GM19238 (cell line): ENCODE data around the gene AMZ1.

Experiments
- DNase-seq: peaks from one replicate; pipeline ENCODE4 v3.0.0; 2011; ENCODE audit warnings: low spot score; ENCODE audit not compliant: insufficient read length

Gene AMZ1

GRCh38 chr7:2651336-2651735, 36.7 kb upstream of the AMZ1 start:
- no peak for DNase-seq

- no peak for DNase-seq
Measured at GRCh38 chr7:2651847-2652735, 35.9 kb upstream of the AMZ1 start.

GRCh38 chr7:2652736-2653060, 35.3 kb upstream of the AMZ1 start:
- DNase-seq, result no peak

GRCh38 chr7:2654059-2654458, 33.9 kb upstream of the AMZ1 start:
- no peak for DNase-seq

- DNase-seq, result no peak
Measured at GRCh38 chr7:2655870-2656614, 32.0 kb upstream of the AMZ1 start.

GRCh38 chr7:2657208-2657607, 30.8 kb upstream of the AMZ1 start:
- DNase-seq, result no peak

GRCh38 chr7:2657920-2658671, 29.9 kb upstream of the AMZ1 start:
- no peak for DNase-seq

- no peak for DNase-seq
Measured at GRCh38 chr7:2658941-2659340, 29.1 kb upstream of the AMZ1 start.

- no peak for DNase-seq
Measured at GRCh38 chr7:2659556-2660358, 28.2 kb upstream of the AMZ1 start.

GRCh38 chr7:2660359-2661095, 27.5 kb upstream of the AMZ1 start:
- no peak for DNase-seq

- DNase-seq, result no peak
Measured at GRCh38 chr7:2661096-2661449, 26.9 kb upstream of the AMZ1 start.

GRCh38 chr7:2661602-2662272, 26.3 kb upstream of the AMZ1 start:
- DNase-seq, result no peak

- DNase-seq, result no peak
Measured at GRCh38 chr7:2662273-2663120, 25.5 kb upstream of the AMZ1 start.

- no peak for DNase-seq
Measured at GRCh38 chr7:2663121-2663886, 24.7 kb upstream of the AMZ1 start.

GRCh38 chr7:2663960-2664359, 24.0 kb upstream of the AMZ1 start:
- no peak for DNase-seq

GRCh38 chr7:2665359-2665791, 22.6 kb upstream of the AMZ1 start:
- no peak for DNase-seq

GRCh38 chr7:2666155-2666554, 21.8 kb upstream of the AMZ1 start:
- no peak for DNase-seq

- no peak for DNase-seq
Measured at GRCh38 chr7:2666588-2667250, 21.3 kb upstream of the AMZ1 start.
